A549 (cell line): ENCODE measurements around the gene SPSB1.

ENCODE experiments used
- RFX5 ChIP-seq: fragments of 450-650 bp; IDR thresholded peaks from 2 replicates; pipeline ENCODE4 v1.7.1; 2014; ENCODE audit warnings: antibody characterized with exemption, mild to moderate bottlenecking, moderate library complexity
- RNF2 ChIP-seq: fragments of 200-600 bp; sonication (generic); IDR thresholded peaks from 2 replicates; pipeline ENCODE4 v1.6.1; 2016; ENCODE audit warnings: low read depth, mild to moderate bottlenecking, antibody characterized with exemption, moderate library complexity, borderline replicate concordance
- TF ChIP-seq, protein P1 (sequence below): fragments of 450-650 bp; IDR thresholded peaks from 2 replicates; pipeline ENCODE4 v1.6.1; 2014; ENCODE audit warnings: antibody characterized with exemption

DNA sequence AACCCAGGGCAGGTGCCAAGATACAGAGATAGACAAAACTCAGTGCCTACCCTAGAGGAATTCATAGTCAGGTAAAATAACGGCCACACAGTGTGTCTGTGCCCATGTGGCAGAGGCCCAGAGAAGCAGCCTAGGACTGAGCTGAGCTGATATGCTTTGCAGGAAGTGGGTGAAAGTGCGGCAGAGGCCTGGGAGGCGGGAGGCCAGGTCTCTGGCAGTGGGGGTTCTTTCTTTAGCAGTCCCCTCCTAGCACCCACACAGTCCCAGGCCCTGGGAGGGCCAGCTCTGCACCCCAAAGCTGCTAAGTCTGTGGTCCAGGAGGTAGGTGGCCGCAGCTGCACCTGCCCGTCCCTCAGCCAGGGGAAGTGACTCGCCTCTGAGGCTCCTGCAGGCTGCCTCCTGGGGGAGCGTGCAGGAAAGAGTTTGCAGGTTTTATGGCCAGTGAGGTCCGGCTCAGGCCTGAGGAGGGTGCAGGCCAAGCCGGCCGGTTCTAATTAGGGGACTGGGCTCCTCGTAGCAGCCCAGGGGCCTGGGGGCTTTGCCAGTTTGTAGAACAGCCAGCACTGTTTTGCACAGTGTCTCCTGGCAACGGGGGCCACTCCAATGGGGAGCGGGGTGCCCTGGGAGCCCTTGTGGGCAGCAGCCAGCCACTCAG is 107.9 kb downstream of the SPSB1 start:
- TF ChIP-seq, protein P1, sequence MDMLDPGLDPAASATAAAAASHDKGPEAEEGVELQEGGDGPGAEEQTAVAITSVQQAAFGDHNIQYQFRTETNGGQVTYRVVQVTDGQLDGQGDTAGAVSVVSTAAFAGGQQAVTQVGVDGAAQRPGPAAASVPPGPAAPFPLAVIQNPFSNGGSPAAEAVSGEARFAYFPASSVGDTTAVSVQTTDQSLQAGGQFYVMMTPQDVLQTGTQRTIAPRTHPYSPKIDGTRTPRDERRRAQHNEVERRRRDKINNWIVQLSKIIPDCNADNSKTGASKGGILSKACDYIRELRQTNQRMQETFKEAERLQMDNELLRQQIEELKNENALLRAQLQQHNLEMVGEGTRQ = no peak
- TF ChIP-seq RFX5 (no peak), RNF2 (no peak)
